ENCODE results near the gene CIAO1.

The CIAO1 gene

DNA sequence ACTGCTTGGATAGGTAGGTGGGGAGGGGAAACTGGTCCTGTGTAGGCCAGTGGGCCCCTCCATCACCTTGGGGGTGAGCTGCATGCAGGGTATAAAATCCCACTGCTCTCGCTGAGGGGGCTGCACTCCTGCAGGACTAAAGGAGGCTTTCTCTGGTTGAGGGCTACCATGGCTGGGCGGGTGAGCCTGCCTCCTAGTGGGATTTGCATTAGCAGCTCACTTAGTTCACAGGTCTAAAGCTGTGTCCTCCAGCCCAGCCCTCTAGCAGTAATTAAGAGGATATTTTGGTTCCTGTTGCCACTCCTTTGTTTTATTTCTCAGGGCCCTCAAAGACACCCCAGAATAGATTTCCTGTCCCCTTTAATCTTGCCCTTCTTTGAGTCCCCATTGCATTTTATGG lies 24.8 kb upstream of the CIAO1 start:
- peaks cover 39% of the 10 kb centered on the region for H3K4me1 Mint-ChIP-seq (ENCODE audit: low read depth)

DNA sequence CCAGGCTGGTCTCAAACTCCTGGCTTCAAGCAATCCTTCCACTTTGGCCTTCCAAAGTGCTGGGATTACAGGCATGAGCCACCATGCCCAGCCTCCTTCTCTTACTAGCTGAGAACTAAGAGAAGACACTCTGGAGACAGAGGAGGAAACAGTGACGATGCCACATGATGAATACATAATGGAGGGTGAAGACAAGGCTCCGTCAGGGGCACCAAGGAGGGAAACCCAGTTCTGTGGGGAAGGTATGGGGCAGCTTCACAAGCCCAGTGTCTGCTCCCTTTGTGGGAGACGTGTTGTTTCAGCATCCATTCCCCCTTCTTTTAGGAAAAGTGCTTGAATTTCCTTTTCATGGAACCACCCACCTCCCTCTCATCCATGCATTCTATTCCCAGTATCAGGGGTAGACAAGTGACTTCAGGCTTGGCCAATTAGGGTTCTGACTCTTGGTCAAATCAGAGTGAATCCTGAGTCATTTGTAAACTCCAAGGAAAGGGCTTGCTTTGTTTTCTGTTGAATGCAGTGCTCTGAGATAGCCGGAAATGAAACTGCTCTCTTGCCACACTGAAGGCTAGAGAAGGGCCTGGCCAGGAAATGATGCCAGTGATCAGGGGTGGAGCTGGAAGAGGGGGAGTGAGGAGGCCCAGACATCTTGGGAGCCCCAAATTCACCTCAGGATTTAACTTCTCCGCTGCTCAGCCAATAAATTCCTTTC lies 24.0 kb upstream of the CIAO1 start:
- Mint-ChIP-seq H3K27me3 (ENCODE audit: low read depth) (no peaks in the 10 kb centered on the region), H3K4me1 (ENCODE audit: low read depth) (peaks cover 47% of the 10 kb centered on the region), H3K36me3 (ENCODE audit: low read depth) (peaks cover 37% of the 10 kb centered on the region), H3K9me3 (peaks cover 7% of the 10 kb centered on the region), H3K4me3 (peak overlapping the region; percentile 72), H3K27ac (peak overlapping the region; percentile 93)
- DNase-seq (ENCODE audit: low spot score), result peak; percentile 75

More for the DNA sequence above, 24.8 kb upstream of the CIAO1 start:
- peaks cover 30% of the 10 kb centered on the region for H3K36me3 Mint-ChIP-seq (ENCODE audit: low read depth)
- peak overlapping the region; percentile 72 for H3K4me3 Mint-ChIP-seq
- DNase-seq (ENCODE audit: low spot score), result no peak
- peak overlapping the region; percentile 93 for H3K27ac Mint-ChIP-seq
- no peaks in the 10 kb centered on the region for H3K27me3 Mint-ChIP-seq (ENCODE audit: low read depth)
- peaks cover 7% of the 10 kb centered on the region for H3K9me3 Mint-ChIP-seq

- H3K4me1 Mint-ChIP-seq (ENCODE audit: low read depth), result peaks cover 54% of the 10 kb centered on the region
- no peak for DNase-seq (ENCODE audit: low spot score)
- no peak overlapping the region for H3K4me3 Mint-ChIP-seq
- peaks cover 38% of the 10 kb centered on the region for H3K36me3 Mint-ChIP-seq (ENCODE audit: low read depth)
- peaks cover 7% of the 10 kb centered on the region for H3K9me3 Mint-ChIP-seq
- H3K27ac Mint-ChIP-seq, result no peak overlapping the region
- H3K27me3 Mint-ChIP-seq (ENCODE audit: low read depth), result no peaks in the 10 kb centered on the region
Observed at GRCh38 chr2:96243843-96244242, 22.2 kb upstream of the CIAO1 start.

DNA sequence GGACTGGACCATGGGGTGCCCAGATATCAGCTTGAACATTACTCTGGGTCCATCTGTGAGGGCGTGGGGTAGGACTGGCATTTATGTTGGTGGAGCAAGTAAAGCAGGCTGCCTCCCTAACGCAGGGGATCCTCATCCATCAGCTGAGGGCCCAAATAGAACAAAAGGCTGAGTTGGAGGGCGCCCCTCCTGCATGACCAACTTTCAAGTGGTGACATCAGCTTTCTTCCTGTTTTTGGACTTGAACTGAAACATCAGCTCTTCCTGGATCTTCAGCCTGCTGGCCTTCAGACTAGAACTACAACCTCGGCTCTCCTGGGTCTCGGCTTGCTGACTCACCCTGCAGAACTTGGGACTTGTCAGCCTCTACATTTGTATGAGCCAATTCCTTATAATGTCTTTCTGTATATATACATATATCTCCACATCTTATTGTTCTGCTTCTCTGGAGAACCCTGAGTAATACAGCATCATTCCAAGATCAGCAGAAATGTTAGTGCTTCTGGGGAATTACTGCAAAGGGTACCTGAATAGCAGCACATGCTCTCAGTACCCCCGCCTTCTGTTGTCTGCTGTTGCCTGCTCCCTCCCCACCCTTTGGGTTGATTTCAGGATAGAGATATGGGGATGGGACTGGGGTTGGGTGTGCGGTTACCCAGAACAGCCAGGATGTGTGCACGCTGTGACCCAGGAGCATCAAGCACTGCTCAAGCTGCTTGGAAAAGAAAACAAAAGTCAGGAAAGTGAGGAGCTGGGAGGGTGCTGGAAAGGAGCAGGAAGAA lies 20.2 kb upstream of the CIAO1 start:
- Mint-ChIP-seq H3K9me3 (peaks cover 7% of the 10 kb centered on the region), H3K4me1 (ENCODE audit: low read depth) (peaks cover 57% of the 10 kb centered on the region), H3K4me3 (peak overlapping the region; percentile 33), H3K36me3 (ENCODE audit: low read depth) (peaks cover 44% of the 10 kb centered on the region), H3K27me3 (ENCODE audit: low read depth) (no peaks in the 10 kb centered on the region), H3K27ac (peak overlapping the region; percentile 85)
- no peak for DNase-seq (ENCODE audit: low spot score)

DNA sequence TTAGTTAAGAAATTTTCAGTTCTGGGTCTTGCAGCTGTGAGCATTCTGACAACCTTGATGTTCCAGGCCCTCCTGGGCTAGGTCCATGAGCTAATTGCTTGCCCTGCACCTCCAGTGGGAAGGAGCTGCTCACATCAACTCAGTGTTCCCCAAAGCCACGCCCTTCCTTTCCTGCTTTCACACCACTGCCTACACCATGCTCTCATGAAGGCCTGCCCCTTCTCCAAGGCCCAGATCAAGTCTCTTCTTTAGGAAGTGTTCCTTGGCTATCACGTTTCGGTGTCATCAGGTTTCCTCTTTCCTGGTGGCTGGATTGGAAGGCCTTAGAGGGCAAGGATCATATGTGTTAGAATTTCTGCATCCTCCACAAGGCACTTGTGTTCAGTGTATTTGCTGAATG lies 19.0 kb upstream of the CIAO1 start:
- Mint-ChIP-seq H3K27me3 (ENCODE audit: low read depth) (no peaks in the 10 kb centered on the region), H3K27ac (peak overlapping the region; percentile 70), H3K4me3 (peak overlapping the region; percentile 52), H3K36me3 (ENCODE audit: low read depth) (peaks cover 53% of the 10 kb centered on the region), H3K4me1 (ENCODE audit: low read depth) (peaks cover 49% of the 10 kb centered on the region), H3K9me3 (peaks cover 7% of the 10 kb centered on the region)
- DNase-seq (ENCODE audit: low spot score), result no peak

- H3K36me3 Mint-ChIP-seq (ENCODE audit: low read depth), result peaks cover 55% of the 10 kb centered on the region
- H3K4me1 Mint-ChIP-seq (ENCODE audit: low read depth), result peaks cover 40% of the 10 kb centered on the region
- H3K27ac Mint-ChIP-seq, result peak overlapping the region; percentile 27
- H3K27me3 Mint-ChIP-seq (ENCODE audit: low read depth), result no peaks in the 10 kb centered on the region
- DNase-seq (ENCODE audit: low spot score), result no peak
- no peak overlapping the region for H3K4me3 Mint-ChIP-seq
- H3K9me3 Mint-ChIP-seq, result peaks cover 7% of the 10 kb centered on the region
Observed at GRCh38 chr2:96247896-96248295, 18.1 kb upstream of the CIAO1 start.

- Mint-ChIP-seq H3K27ac (no peak overlapping the region), H3K36me3 (ENCODE audit: low read depth) (peaks cover 56% of the 10 kb centered on the region), H3K9me3 (peaks cover 7% of the 10 kb centered on the region), H3K27me3 (ENCODE audit: low read depth) (no peaks in the 10 kb centered on the region), H3K4me1 (ENCODE audit: low read depth) (peaks cover 36% of the 10 kb centered on the region), H3K4me3 (no peak overlapping the region)
- DNase-seq (ENCODE audit: low spot score), result no peak
Observed at GRCh38 chr2:96248624-96249023, 17.4 kb upstream of the CIAO1 start.

DNA sequence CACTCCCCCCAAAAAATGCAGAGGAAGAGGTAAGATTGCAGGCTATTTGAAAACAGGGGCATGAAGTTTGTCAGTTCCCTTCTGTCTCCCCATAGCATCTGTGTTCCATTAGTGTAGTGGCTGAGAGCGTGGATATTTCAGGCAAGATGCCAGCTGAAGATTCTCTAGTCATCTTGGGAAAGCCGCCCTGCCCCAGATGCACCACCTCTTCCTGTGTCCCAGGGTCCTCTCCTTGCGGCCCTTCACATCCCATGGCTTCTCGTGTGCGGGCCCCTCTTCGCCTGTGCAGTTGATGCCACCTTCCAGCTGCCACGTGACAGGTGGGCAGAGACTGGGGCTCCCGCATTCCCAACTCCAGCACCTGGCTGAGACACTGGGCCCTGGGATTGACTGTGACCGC lies 16.4 kb upstream of the CIAO1 start:
- Mint-ChIP-seq H3K9me3 (peaks cover 7% of the 10 kb centered on the region), H3K27ac (no peak overlapping the region), H3K27me3 (ENCODE audit: low read depth) (no peaks in the 10 kb centered on the region), H3K36me3 (ENCODE audit: low read depth) (peaks cover 60% of the 10 kb centered on the region), H3K4me3 (no peak overlapping the region), H3K4me1 (ENCODE audit: low read depth) (peaks cover 35% of the 10 kb centered on the region)
- no peak for DNase-seq (ENCODE audit: low spot score)

GRCh38 chr2:96250188-96250587 lies 15.8 kb upstream of the CIAO1 start:
- H3K4me3 Mint-ChIP-seq, result no peak overlapping the region
- peaks cover 57% of the 10 kb centered on the region for H3K36me3 Mint-ChIP-seq (ENCODE audit: low read depth)
- no peak for DNase-seq (ENCODE audit: low spot score)
- H3K4me1 Mint-ChIP-seq (ENCODE audit: low read depth), result peaks cover 32% of the 10 kb centered on the region
- peak overlapping the region; percentile 62 for H3K27ac Mint-ChIP-seq
- no peaks in the 10 kb centered on the region for H3K27me3 Mint-ChIP-seq (ENCODE audit: low read depth)
- peaks cover 7% of the 10 kb centered on the region for H3K9me3 Mint-ChIP-seq

DNA sequence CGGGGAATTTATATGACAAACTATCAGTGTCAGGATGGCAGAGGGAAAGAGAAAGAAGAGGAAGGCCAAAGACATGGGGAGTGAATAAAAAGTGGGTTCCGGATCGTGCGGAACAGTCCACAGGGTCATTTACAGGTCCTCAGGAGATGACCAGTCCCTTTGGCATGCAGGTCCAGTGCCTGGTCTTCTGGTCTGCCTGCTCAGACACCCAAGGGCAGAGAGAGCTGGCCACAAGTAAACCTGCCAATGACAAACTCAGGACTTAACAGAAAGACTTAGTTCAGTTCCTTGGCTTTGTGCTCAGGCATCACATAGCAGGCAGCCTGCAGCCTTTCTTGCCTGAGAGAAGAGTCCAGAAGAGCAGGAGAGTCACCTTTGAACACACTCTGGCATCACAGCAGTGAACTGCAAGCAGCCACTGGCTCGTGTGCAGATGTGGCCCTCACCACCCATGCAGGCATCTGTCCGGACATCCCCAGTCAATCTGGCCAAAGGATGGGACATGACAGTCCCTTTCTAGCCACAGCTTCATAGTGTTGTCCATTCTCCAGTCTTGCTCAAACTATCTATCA lies 14.2 kb upstream of the CIAO1 start:
- H3K27me3 Mint-ChIP-seq (ENCODE audit: low read depth), result no peaks in the 10 kb centered on the region
- DNase-seq (ENCODE audit: low spot score), result no peak
- peak overlapping the region; percentile 9 for H3K27ac Mint-ChIP-seq

DNA sequence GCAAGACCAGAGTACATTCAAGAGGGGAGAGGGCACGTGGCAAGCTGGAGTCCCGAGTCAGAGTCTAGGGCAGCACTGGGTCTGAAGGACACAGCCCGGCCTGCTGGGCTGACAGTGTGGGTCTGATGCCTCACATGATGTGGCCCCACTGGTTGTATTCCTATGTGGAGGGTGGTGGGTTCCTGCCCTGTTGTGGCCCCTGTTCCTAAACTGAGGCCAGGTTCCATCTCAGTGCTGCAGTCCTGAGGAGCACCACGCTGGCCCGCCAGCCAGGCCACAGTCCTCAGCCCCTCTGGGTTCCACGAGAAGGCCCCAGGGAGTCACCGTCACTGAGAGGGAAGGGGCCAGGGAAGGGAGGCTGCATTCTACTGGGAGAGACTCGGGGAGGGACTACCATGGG lies 13.5 kb upstream of the CIAO1 start:
- Mint-ChIP-seq H3K27me3 (ENCODE audit: low read depth) (no peaks in the 10 kb centered on the region), H3K36me3 (ENCODE audit: low read depth) (peaks cover 44% of the 10 kb centered on the region), H3K4me3 (no peak overlapping the region), H3K27ac (no peak overlapping the region), H3K4me1 (ENCODE audit: low read depth) (peaks cover 18% of the 10 kb centered on the region), H3K9me3 (no peaks in the 10 kb centered on the region)
- DNase-seq (ENCODE audit: low spot score), result no peak

More for the DNA sequence above, 14.2 kb upstream of the CIAO1 start:
- Mint-ChIP-seq H3K9me3 (no peaks in the 10 kb centered on the region), H3K4me3 (no peak overlapping the region), H3K4me1 (ENCODE audit: low read depth) (peaks cover 19% of the 10 kb centered on the region), H3K36me3 (ENCODE audit: low read depth) (peaks cover 48% of the 10 kb centered on the region)

DNA sequence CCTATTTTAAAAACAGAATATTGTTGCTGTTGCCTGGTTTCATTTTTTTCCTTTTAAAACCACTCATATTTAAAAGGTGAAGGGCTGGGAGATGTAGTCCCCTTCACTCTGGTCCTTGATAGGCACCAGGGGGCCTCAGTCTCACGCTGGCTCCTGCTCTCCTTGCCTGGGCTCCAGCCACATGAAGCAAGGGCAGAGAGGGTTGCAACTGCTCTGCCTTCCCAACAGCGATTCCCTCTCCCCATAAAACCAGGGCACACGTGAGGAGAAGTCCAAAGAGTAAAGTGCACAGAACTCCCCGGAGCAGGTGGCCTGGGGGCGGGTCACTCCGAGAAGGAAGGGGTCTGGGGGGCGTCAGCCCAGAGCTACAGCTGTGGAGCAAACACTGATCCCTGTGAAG lies 13.0 kb upstream of the CIAO1 start:
- no peak for DNase-seq (ENCODE audit: low spot score)
- Mint-ChIP-seq H3K36me3 (ENCODE audit: low read depth) (peaks cover 48% of the 10 kb centered on the region), H3K9me3 (no peaks in the 10 kb centered on the region), H3K4me1 (ENCODE audit: low read depth) (peaks cover 18% of the 10 kb centered on the region), H3K27ac (no peak overlapping the region), H3K27me3 (ENCODE audit: low read depth) (no peaks in the 10 kb centered on the region), H3K4me3 (no peak overlapping the region)

DNA sequence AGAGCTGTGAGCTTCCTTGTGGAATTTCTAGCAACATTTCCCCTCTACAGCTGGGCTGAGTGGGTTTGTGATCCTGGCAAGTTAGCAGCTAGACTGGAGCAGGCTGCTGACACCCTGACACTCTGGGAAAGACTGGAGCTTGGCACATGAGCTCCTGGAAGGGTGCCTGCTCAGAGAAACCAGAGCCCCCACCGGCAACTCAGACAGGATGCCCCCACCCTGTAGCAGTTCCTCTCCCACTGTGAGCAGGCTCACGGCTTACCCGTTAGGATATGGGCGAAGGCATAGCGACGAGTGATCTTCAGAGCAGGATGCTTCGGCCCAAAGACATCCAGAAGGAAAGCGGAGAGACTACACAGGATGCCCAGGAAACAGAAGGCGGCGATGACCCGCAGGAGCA lies 11.5 kb upstream of the CIAO1 start:
- Mint-ChIP-seq H3K27ac (no peak overlapping the region), H3K36me3 (ENCODE audit: low read depth) (peaks cover 49% of the 10 kb centered on the region), H3K4me1 (ENCODE audit: low read depth) (peaks cover 20% of the 10 kb centered on the region)

DNA sequence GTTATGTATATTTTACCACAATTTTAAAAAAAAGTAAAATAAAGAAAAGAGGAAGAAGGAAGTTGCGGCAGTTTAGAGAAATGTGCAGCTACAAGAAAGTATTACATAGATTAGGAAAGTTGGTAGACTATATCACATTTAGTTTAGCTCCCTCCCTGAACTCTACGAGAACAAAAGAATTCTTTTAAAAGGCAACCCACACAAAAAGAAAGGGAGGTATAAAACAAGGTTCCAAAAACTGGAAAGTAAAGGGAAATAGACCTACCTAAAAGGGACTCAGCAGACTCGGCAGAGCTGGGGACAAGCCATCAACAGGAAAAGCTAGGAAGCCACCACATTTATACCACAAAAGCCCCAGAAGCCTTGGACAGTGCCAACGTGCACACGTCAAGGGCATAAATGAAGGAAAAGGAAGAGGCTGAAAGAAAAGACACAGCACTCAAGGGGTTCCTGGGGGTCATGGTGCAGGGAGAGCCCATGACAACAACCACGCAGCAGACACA lies 9.4 kb upstream of the CIAO1 start:
- Mint-ChIP-seq H3K9me3 (no peaks in the 10 kb centered on the region), H3K27me3 (ENCODE audit: low read depth) (no peaks in the 10 kb centered on the region), H3K4me3 (peak overlapping the region; percentile 21), H3K4me1 (ENCODE audit: low read depth) (peaks cover 25% of the 10 kb centered on the region), H3K27ac (peak overlapping the region; percentile 33), H3K36me3 (ENCODE audit: low read depth) (peaks cover 44% of the 10 kb centered on the region)
- no peak for DNase-seq (ENCODE audit: low spot score)

More for the DNA sequence above, 11.5 kb upstream of the CIAO1 start:
- Mint-ChIP-seq H3K27me3 (ENCODE audit: low read depth) (no peaks in the 10 kb centered on the region), H3K4me3 (no peak overlapping the region), H3K9me3 (no peaks in the 10 kb centered on the region)
- DNase-seq (ENCODE audit: low spot score), result no peak

All from T-helper 2 cell treated with Interferon-gamma antibody and Interleukin-4, amounts not matched to agents 5 μg/mL and 100 μg/mL, for 36 hours (primary cell).